ENCODE data around the gene ACAP2.

ACAP2 gene

DNA sequence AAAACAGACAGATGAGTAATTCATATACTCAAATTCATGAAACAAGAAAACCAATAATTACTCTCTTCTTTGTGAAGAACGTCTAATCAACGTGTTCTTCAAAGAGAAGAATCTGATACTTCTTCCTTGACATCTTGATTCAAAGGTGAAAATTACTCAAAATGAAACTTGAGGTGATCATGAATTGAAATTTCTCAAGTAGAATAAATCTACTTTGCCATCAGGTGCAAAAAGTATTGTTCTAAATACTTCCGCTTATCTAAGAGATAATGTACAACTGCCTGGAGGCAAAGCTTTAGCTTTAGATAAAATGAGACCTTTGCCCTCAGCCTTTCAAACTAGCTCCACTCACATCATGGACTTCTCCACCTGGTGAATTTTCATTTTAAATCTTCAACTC is 158.0 kb downstream of the ACAP2 start:
- DNase-seq, result no peak

DNA sequence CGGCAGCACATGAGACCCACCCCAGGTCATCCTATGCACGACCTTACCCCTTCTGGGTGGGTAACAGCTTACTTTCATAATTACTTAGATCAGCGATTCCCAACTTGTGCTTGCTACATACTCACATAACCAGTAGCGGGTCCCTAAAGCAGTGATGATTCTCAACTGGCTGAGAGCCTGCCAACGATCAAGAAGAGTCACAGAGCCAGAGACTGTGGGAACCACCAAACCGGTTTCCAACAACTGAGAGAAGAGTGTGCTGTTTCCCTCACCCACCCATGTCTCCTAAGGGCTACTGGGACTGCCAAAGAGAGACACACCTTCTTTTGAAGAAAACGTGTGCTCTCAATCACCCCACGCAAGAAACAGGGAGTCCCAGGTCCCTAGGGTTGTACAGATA is 159.9 kb downstream of the ACAP2 start:
- no peak for DNase-seq

DNA sequence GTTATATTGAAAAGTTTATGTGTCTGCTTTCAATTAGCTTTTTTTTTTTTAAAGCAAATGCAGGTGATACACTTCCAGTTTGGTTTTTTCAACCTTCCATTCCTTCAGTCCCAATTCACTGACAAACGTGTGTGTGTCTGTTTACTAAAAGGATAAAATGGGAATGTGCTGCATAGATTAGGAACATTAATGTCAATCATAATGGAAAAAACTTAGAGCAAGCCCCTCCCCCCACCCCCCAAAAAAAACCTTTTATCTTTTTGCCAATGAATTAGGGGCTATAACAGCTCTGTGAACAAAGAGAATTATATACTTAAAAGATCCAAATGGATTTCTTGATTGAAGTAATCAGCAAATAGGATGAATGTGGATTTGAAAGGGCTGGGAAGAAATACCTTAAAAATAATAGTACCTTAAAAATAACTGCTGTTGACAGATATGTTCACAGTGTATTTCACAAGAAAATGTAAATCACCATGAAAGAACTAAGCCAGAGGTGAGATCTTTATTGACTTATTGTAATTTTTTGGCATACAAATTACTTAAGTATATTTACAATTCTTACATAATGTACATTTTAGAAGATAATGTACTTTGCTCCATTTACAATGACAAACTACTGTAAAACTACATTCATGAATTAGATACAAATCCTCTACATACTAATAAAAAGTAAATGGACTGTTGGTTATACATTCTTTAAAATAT is 168.4 kb downstream of the ACAP2 start:
- DNase-seq, result no peak

DNA sequence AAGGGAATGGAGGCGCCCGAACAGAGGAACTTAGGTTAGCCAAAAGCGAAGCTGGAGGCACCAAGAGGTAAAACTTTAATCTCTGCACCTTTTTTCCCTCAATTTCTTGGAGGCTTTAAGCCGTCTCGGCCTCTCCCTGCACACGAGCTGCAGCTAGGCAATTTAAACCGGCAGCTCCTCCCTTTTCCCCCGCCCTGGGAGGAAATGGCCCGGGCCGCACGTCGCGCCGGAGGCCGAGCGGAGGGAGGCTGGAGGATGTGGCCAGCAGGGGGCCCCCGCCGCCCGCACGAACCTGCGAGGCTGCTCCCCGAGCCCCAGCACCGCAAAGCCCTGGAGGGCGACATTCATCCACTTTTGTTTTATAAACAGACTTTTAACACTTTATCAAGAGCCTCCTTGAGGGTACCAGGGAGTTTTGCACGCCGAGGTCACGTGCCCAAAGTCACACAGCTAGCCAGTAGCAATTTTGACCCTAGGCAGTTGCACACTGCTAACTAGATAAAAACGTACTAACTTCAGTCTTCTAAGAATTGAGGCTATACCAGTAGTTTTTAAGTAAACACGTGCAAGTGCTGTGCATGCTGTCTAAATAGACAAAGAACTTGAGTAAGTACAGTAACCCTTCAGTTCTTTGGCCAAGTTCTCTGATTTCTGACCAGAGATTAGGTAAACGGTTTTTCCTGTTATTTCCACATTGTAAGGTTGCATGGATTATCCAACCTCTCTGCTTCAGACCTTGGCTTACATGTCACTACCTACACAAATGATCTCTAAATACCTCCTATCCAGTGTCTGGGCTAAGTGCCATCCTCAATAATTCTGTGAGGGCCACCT is 171.2 kb downstream of the ACAP2 start:
- peak; percentile 89 for DNase-seq

DNA sequence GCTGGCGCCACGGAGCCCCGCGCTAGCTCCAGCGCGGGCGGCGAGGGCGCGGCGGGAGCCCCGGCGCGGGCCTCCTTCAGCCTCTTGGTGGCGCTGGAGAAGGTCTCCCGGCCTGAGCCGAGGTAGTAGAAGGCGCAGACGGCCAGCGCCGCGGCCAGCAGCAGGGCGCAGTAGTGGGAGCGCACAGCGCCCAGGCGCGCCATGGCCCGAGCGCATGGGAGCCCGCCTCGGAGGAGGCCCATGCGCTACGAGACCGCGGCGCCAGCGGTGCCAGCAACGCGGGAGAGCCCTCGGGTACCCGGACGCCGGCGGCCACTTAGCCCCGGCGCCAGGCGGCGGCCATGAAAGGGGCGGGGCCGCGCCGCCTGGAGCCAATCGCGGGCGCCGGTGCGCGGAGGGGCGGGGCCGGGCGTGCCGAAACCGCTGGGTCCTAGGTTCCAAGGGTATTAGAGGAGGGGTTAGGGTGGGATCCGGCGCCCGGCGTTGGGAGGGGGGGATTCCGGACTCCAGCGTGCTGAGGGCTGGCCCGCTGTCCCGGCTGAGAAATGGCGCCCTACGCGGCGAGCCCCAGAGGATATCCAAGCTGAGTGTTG is 171.9 kb downstream of the ACAP2 start, which contains the start of gene XXYLT1:
XXYLT1 (minus strand) TSS at position 343 of the 593 bp plus-strand sequence; CDS start at position 242, 101 bp downstream.
- DNase-seq, result peak; percentile 93

DNA sequence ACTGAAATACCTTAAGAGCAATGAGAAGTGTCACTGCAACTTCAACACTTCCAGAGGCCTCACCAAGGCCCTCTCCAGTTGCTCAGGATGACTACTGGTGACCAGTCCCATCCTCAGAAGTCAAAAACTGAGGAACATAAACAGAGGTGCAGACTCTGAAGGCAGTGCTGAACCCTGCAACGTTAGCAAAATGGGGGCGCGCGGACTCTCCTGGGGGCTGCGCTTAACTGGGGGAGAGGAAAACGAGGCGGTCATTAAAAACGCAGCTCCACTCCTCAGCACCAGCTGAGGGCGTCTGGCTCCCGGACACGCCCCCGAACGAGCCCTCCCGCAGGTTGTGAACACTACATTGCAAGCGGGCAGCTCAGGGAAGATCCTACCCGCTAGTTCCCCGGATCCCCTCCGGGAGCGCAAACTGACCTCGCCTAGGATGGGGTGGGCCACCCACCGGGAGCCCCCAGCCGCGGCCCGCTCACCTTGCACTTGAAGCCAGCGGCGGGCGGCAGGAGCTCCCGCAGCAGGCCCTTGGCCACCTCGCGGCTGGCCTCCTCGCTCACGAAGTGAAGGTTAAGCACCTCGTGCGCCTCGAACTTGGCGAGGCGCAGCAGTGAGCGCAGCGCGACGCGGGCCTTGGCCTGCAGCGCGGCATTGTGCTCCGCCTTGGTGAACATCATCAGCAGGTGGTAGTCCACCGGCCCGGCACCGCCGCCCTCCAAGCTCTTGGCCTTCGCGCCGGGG is 172.6 kb downstream of the ACAP2 start:
- peak; percentile 67 for DNase-seq

DNA sequence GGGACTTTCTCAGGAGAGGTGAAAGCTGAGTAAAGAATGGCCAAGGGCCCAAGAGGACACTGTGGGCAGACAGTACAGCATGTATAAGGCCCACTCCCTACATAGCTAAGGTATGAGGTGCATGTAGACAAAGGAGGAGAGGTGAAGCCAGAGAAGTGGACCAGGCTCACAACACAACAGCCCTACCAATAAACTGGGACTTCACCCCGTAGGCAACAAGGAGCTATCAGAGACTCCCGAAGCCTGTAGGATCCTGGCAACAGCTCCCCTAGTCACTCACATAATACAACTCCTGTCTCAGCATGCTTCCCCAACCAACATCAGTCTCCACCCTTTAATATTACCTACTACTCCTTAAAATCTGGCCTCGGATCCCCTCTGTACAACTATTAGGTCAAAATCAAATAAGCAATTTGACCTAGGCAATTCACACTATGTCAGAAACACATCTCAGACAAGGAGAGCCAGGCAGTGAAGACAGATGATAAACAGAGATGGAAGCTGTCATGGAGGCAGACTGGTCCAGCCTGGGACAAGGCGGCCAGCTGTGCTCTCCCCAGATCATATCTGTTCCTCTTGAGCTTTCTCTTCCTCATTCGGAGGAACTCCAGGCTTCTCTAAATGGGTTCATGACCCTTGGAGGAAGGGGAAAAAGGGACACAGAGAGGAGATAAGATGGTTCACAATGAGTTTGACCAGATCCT is 173.3 kb downstream of the ACAP2 start:
- no peak for DNase-seq

DNA sequence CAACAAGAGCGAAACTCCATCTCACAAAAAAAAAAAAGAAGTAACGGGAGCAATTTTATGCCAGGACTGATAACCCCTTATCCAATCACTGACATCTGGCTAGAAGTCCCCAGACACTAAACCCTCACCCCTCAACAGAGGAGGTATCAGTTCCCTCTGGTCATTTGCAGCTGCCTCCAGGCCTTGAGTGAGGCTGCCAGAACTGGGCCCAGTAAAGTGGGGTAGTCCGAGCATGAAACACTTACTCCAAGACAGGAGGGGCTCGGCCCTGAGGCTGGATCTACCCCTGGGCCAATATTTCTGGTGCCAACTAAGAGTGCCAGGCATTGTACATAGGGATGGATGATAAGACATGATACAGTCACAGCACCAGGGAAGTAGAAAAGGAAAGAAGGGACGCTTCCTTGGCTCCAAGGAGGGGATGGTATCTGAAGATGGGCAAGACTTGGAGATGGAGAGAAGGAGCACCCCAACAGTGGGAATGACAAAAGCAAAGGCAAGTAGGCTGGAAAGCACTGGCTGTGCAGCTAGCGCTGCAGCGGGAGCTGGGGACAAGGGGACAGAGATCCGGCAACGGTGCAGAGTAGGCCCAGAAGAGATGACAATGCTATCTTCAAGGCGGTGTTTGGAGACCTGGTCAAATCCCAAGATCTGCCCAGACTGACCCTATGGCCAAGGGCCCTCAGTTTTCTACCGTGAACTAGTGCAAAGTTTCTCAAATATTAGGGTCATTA is 174.1 kb downstream of the ACAP2 start:
- no peak for DNase-seq

DNA sequence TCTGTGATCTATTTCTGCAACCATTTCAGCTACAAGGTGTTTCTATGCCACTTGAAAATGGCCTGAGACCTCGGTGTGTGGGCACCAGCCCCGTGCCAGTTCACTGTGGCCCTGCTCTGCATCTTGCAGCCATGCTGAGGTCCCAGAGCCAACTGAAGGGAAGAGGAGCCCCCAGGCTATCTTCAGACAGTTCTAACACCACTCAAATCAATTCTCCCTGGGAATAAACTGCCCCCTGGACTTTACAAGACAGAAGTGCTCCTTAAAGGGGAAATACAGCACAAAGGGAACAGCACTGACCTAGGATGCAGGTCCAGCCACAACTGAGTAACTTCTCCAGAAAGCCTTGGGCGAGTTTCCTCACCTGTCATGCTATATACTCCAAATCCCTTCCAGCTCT is 175.7 kb downstream of the ACAP2 start:
- DNase-seq, result no peak

DNA sequence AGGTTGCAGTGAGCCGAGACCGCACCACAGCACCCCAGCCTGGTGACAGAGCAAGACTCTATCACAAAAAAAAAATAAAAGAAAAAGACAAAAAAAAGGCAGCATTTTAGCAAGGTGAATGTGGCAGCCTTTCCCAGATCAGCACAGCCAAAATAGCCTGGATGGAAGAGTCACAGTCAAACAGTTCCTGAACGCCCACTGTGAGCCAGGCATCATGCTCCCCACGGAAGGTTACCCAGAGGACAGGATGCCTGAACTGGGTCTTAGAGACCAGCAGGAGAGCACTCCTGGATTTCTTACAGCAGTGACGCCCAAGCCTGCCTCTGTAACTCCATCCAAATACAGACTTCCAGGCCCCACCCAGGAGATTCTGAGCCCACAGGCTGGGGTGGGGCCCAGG is 176.4 kb downstream of the ACAP2 start:
- no peak for DNase-seq

DNA sequence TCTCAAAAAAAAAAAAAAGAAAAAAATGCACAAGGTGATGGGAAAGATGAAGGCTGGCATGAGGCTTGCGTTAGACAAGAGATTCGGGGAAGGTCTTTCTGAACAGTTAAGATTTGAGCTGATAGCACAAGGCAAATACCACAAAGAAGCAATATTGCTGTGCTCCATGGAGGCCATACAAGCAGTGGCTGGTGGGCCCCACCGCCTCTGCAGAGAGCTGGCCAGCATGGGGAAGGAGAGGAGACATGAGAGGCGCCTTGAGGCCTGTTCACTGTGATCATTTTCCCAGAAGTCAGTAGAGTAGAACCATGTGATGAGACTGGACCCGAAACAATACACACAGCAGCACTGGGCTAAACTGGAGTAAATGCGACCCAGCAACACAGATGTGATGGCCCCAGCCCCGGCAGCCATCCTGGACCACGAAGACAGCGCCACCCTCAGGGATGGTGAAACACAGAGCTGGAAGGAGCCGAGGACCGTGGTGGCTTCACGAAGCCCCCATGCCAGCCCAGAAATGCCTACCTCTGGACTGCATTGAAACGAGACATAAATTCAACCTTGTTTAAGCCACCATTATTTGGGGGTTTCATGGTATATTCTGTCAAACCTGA is 177.3 kb downstream of the ACAP2 start:
- no peak for DNase-seq

DNA sequence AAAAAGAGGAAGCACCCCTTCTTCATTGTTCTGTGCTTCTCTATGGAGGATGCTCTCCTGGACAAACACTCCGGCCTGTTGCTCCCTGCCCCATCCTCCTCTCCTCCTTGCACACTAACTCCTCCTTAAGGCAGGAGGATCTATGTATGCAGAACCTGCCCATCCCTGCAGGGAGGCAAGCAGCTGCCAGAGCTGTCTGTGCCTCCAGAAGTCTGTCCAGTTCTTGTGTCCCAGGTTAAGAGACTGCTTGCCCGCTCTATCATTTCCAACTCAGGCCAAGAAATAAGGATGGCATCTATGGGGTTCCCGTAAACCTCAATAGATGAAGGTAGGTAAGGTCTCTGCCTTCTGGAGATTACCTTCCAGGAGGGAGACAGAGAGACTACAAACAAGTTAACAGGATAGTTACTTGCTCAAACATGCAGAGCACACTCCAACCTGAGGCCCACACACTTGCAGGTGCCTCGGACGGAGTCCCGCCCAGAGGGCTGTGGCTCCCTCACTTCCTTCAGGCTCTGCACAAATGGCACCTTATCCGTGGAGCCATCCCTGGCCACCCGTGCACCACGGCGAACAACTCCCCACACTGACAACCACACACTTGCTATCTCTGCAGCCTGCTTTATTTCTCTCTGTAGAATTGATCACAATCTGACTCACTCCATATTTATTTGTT is 178.8 kb downstream of the ACAP2 start:
- DNase-seq, result no peak

DNA sequence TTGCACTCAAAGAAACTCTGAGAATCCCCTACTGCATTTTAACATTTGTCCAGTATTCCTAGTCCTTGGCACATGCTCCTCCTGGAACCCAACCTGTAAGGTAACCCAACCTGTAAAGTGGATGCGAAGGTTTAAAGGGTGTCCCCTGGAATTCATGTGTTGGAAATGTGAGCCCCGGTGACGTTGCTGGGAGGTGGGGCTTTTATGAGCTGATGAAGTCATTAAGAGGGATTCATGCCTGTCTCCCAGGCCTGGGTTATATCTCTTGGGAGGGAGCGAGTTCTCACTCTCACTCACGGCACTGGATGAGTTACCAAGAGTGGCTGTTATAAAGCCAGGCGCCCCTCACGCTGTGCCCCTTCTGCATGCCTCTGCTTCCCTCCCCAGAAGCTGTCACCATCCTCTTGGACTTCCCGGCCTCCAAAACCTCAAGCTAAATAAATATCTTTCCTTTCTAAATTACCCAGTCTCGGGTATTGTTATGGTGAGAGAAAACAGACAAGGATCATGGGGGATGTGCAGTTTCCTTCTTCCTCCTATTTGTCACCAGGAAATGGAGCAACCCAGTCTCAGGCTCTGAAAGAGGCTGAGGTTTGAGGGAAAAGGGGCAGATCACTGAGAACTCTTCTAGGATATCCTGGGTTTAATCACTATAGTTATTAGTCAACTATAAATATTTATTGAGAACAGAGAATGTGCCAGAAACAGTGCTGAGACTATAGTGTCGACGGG is 179.5 kb downstream of the ACAP2 start:
- DNase-seq, result no peak

DNA sequence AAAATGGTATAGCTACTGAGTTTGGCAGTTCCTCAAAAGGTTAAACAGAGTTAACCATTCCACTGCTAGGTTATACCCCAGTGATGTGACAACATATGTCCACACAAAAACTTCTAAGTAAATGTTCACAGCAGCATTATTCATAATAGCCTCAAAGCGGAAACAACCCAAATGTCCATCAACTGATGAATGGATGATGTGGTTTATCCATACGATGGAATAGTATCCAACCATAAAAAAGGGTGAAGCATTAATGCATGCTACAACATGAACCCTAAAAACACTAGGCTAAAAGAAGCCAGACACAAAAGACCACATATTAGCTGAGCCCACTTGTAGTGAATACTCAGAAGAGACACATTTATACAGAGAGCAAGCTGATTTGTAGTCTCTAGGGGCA is 180.9 kb downstream of the ACAP2 start:
- DNase-seq, result no peak

DNA sequence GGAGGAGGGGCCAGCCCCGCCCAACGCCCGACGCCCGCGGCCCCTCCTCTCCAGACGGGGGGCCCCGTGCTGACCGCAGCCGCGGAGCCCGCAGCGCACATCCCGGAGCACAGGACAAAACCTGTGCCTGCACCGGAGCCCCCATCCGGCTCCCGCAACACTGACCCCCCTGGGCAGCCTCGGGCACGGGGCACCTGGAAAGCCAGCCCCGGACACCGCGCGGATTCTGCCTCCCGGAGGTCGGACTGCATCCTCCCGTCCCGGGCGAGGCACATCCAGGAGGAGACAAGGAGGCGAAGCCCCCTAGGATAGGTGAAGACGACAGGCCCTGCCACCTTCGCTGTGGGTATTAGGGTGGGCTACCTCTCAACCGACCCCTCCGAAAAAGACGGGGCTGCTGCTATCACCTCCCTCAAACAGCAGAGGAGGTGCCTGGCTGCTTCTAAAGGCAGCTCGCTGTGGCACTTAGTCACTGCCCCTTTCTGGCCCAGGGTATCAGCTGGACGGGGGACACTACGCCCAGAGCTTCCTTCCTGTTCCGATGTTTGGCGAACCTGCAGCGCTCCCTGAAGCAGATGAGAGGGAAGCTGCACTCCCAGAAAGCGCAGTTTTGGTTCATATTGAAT is 182.4 kb downstream of the ACAP2 start:
- DNase-seq, result no peak

DNA sequence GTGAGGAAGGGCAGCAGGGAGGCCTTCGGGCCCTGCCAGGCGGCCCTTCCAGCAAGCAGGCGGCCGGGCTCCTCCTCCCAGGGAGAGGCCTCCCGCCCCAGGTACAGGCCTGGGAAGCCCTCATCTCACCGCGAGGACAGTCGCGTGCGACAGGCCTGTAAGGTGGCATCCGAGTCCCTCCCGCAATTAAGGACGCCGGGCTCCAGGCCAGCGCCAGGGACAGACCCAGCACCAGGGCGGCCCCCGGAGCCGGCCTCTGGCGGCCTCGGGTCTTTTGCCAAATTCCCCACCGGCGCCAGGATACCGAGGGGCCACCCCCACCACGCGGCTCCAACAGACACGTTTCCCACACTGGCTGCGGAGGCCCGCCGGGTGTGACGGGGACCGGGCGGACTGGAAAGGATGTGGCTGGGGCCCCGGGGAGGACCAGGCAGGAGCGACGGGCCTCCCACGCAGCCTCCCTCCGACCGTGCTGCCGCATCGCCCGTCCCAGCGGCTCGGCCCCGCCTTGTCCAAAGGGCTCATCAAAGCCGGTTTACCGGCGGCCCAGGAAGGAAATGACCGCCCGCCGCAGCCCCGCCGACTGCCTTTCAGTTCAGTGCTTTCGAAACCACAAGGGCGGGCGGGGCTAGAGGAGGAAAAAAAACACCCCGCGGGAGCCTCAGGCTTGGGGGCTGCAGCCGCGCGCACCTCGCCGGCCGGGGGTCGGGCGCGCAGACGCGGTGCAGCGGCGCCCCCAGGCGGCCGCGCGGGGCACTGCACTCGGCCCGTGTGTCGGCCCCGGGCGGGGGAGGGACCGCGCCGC is 183.1 kb downstream of the ACAP2 start:
- DNase-seq, result peak; percentile 92

DNA sequence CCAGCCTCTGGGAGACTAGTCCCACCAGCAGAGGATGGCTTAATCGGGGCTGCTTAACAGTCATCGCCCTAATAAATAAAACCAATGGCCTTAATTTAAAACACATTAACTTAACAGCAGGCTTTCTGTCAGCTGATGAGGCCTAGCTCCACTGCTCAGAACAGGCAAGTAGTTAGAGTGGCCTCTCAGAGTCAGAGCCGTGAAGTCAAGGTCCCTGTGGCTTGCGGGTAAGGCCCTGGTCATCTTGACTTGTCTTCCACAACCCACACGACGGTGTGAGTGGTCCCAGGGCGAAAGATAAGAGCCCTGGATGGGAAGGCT is 183.7 kb downstream of the ACAP2 start:
- DNase-seq, result no peak

DNA sequence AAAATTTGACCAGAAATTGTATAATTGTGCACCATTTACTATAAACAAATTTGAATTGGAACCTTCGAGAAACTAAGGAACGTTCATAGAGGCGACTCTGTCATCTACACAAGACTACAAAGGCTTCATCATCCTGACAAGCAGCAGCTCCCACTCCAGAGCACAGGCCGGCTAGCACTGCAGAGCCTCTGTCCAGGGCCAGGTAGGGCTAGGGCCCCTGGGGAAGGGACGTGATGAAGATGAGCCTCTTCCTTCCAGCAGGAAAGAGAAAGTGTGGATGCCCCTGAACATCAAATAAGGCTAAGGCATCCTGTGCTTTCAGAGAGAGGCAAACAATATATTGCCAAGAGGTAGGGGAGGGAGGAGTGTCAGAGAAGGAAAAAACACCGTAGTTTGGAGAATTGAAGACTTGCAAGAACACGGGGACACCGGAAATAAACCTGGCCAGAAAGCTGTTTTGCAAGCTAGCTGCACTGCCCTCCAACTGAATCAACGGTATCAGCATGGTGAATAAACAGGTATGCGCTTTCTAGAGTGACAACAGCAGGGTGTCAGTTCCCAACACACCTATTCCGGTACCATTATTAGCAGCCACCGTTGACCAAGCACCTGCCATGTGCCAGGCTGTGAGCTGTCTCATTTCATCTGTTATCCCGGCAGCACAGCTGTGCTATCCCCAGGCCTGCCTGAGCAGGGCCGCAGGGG is 184.2 kb downstream of the ACAP2 start:
- no peak for DNase-seq

All from NCI-H1436 (cell line).